ENCODE data around the gene PRKCI. TPM values are rescaled to one million over a fixed set of nuclear protein-coding genes. Genes with fewer than 3 reads are reported as not detected.
"Not testable (repeated sequence)": the region's sequence is repeated elsewhere in the genome, so short reads cannot be mapped to it uniquely, and the experiment has no call there.

The PRKCI gene
- total RNA-seq, 2 donors from 2014 or later: 22.5 to 52.9 TPM

DNA sequence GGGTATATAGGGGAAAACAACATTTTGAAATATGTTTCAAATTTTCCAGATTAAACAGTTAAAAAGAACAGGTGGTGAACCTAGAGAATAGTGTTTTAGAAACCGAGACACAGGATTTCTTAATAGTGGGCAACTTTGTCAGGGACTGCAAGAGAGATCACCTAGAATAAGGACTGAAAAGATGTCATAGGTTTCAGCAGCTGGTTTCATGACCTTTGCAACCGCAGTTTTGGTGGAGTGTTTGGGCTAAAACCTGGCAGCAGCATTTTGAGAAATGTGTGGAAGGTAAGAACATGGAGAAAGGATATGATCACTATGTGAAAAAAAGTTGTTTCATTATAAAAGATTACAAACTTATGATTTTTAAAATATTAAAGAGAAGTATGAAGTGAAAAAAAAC lies 34.9 kb downstream of the PRKCI start:
- H3K4me1 ChIP-seq (ENCODE audit: control insufficient read depth in 1 of 2, low read depth in 2 of 2): no peaks in the 10 kb centered on the region
- no peaks in the 10 kb centered on the region for H3K27me3 ChIP-seq (replicated peaks; ENCODE audit: insufficient read depth)
- ATAC-seq (ENCODE audit: insufficient number of reproducible peaks, low FRiP score, low read depth): no peak
- TF ChIP-seq, protein P1, sequence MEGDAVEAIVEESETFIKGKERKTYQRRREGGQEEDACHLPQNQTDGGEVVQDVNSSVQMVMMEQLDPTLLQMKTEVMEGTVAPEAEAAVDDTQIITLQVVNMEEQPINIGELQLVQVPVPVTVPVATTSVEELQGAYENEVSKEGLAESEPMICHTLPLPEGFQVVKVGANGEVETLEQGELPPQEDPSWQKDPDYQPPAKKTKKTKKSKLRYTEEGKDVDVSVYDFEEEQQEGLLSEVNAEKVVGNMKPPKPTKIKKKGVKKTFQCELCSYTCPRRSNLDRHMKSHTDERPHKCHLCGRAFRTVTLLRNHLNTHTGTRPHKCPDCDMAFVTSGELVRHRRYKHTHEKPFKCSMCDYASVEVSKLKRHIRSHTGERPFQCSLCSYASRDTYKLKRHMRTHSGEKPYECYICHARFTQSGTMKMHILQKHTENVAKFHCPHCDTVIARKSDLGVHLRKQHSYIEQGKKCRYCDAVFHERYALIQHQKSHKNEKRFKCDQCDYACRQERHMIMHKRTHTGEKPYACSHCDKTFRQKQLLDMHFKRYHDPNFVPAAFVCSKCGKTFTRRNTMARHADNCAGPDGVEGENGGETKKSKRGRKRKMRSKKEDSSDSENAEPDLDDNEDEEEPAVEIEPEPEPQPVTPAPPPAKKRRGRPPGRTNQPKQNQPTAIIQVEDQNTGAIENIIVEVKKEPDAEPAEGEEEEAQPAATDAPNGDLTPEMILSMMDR (IDR thresholded peaks at IDR 0.05): no peak
- no peaks in the 10 kb centered on the region for H3K9me3 ChIP-seq
- H3K4me3 ChIP-seq: no peak overlapping the region
- DNase-seq (ENCODE audit: low spot score): no peak
- peaks cover 9% of the 10 kb centered on the region for H3K36me3 ChIP-seq
- H3K27ac ChIP-seq: no peak overlapping the region

DNA sequence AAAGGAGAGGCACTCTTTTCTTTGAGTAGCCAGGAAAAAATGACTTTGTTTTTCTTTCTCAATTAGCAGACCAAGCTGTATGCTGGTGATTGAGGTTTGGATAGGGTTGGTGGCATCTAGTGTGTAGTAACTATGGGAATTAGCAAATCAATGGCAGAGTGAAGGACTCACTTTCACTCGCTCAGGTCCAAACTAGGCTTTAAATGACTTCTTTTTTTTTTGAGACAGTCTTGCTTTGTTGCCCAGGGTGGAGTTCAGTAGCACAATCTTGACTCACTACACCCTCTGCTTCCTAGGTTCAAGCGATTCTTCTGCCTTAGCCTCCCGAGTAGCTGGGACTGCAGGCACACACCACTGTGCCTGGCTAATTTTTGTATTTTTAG lies 35.9 kb downstream of the PRKCI start:
- Histone ChIP-seq H3K4me3 (no peak overlapping the region), H3K4me1 (ENCODE audit: control insufficient read depth in 1 of 2, low read depth in 2 of 2) (no peaks in the 10 kb centered on the region), H3K36me3 (peaks cover 9% of the 10 kb centered on the region), H3K27me3 (replicated peaks; ENCODE audit: insufficient read depth) (no peaks in the 10 kb centered on the region), H3K9me3 (no peaks in the 10 kb centered on the region), H3K27ac (no peak overlapping the region)
- TF ChIP-seq, protein P1 (IDR thresholded peaks at IDR 0.05): no peak
- no peak for DNase-seq (ENCODE audit: low spot score)
- ATAC-seq (ENCODE audit: insufficient number of reproducible peaks, low FRiP score, low read depth): no peak

DNA sequence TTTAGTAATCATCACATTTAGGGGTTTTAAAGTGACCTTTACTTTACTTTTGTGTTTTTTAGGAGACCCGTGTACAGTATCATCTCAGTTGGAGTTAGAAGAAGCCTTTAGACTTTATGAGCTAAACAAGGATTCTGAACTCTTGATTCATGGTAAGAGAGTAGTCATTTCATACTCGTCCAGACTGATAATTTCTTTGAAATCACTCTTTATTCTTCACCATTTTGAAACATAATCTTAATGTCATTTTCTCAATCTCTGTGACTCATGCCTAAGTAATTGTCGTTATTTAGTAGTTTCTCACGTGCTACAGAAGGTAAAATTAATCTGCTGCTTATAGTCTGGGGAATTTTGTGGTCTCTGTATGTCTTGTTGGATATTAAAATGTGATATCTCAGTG lies 37.7 kb downstream of the PRKCI start:
- H3K27ac ChIP-seq: no peak overlapping the region
- DNase-seq (ENCODE audit: low spot score) (no peak), ATAC-seq (ENCODE audit: insufficient number of reproducible peaks, low FRiP score, low read depth) (no peak)
- H3K4me3 ChIP-seq: no peak overlapping the region
- H3K36me3 ChIP-seq: peaks cover 23% of the 10 kb centered on the region
- no peaks in the 10 kb centered on the region for H3K9me3 ChIP-seq
- TF ChIP-seq, protein P1 (IDR thresholded peaks at IDR 0.05): no peak
- H3K4me1 ChIP-seq (ENCODE audit: control insufficient read depth in 1 of 2, low read depth in 2 of 2): no peaks in the 10 kb centered on the region
- no peaks in the 10 kb centered on the region for H3K27me3 ChIP-seq (replicated peaks; ENCODE audit: insufficient read depth)

DNA sequence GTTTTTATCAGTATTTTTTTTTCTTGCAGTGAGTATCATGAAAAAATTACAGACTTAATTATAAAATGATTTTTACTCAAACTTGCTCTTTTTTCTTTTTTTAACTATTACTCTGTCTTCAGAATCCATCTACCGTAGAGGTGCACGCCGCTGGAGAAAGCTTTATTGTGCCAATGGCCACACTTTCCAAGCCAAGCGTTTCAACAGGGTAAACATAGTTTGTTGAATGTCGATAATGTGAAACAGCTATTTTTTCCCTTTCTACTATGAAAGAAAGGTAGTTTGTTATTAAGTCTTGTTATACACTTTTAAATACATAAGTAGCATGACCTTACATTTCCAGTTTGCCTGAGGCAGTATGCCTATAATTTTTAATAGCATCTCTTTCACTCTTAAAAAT lies 45.6 kb downstream of the PRKCI start:
- no peak for DNase-seq (ENCODE audit: low spot score)
- H3K27me3 ChIP-seq (replicated peaks; ENCODE audit: insufficient read depth): no peaks in the 10 kb centered on the region

DNA sequence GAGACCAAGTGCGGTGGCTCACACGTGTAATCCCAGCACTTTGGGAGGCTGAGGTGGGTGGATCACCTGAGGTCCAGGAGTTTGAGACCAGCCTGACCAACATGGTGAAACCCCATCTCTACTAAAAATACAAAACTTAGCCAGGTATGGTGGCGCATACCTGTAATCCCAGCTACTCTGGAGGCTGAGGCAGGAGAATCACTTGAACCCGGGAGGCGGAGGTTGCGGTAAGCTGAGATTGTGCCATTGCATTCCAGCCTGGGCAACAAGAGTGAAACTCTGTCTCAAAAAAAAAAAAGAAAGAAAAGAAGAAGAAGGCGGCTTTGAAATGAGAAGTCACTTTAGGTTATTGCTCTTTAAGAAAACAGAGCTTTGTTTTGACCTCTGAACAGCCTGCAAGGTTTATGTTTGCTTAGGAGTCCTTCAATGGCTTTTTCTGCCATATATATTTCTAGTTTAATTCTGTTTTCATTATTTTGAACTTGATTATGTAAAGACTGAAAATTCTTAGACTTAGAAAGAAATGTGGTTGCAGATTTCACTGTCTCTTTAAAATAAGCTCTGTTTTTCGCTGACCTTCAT lies 47.5 kb downstream of the PRKCI start:
- not testable (repeated sequence) for H3K27ac ChIP-seq; H3K9me3 ChIP-seq; ATAC-seq (ENCODE audit: insufficient number of reproducible peaks, low FRiP score, low read depth); H3K4me1 ChIP-seq (ENCODE audit: control insufficient read depth in 1 of 2, low read depth in 2 of 2); H3K4me3 ChIP-seq; H3K27me3 ChIP-seq (replicated peaks; ENCODE audit: insufficient read depth); DNase-seq (ENCODE audit: low spot score)
- peaks cover 14% of the 10 kb centered on the region for H3K36me3 ChIP-seq

More for the DNA sequence above, 45.6 kb downstream of the PRKCI start:
- TF ChIP-seq, protein P1 (IDR thresholded peaks at IDR 0.05): no peak
- no peak overlapping the region for H3K27ac ChIP-seq
- ATAC-seq (ENCODE audit: insufficient number of reproducible peaks, low FRiP score, low read depth): no peak
- no peak overlapping the region for H3K4me3 ChIP-seq
- no peaks in the 10 kb centered on the region for H3K4me1 ChIP-seq (ENCODE audit: control insufficient read depth in 1 of 2, low read depth in 2 of 2)
- H3K36me3 ChIP-seq: peaks cover 21% of the 10 kb centered on the region
- no peaks in the 10 kb centered on the region for H3K9me3 ChIP-seq

DNA sequence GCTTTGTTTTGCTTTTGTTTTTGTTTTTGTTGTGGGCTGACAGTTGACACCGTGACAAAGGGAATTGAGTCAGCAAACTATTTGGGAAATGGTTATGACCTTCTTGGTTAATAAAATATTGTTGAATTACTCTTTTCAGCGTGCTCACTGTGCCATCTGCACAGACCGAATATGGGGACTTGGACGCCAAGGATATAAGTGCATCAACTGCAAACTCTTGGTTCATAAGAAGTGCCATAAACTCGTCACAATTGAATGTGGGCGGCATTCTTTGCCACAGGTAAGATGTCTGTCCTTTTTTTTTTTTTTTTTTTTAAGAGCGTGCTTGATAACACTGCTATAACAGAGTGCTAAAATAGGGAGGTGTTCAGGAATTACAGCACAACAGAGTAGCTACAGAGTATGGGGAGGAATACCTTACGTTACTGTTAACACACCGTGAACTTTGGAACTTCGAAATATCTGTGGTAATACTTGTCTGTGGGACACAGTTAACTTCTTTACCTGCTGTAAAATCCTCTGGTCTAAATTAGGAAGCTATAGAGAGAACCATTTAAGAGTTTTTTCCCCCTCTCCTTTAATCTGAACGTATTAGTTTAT lies 48.2 kb downstream of the PRKCI start:
- DNase-seq (ENCODE audit: low spot score) (no peak), ATAC-seq (ENCODE audit: insufficient number of reproducible peaks, low FRiP score, low read depth) (no peak)
- peaks cover 14% of the 10 kb centered on the region for H3K36me3 ChIP-seq
- no peaks in the 10 kb centered on the region for H3K4me1 ChIP-seq (ENCODE audit: control insufficient read depth in 1 of 2, low read depth in 2 of 2)
- TF ChIP-seq, protein P1 (IDR thresholded peaks at IDR 0.05): no peak
- H3K27ac ChIP-seq: no peak overlapping the region
- no peaks in the 10 kb centered on the region for H3K27me3 ChIP-seq (replicated peaks; ENCODE audit: insufficient read depth)
- no peak overlapping the region for H3K4me3 ChIP-seq
- no peaks in the 10 kb centered on the region for H3K9me3 ChIP-seq

Measured in thoracic aorta (tissue), 2 donors.